Erythroblast (primary cell): Measurements from ENCODE around the gene IL17REL.

Experiments used
- DNase-seq, 2 experiments: peaks; one replicate each; lab custom pipeline; 2025; lab: John Stamatoyannopoulos, UW
- GATA1 ChIP-seq: IDR thresholded peaks from 2 replicates; pipeline ENCODE4 v1.6.1; 2011; ENCODE audit warnings: low read depth, mild to moderate bottlenecking, control low read depth, low read length, moderate library complexity
- POLR2A ChIP-seq: IDR thresholded peaks from 2 replicates; pipeline ENCODE4 v1.6.1; 2011; ENCODE audit warnings: mild to moderate bottlenecking, low read length

IL17REL gene

DNA sequence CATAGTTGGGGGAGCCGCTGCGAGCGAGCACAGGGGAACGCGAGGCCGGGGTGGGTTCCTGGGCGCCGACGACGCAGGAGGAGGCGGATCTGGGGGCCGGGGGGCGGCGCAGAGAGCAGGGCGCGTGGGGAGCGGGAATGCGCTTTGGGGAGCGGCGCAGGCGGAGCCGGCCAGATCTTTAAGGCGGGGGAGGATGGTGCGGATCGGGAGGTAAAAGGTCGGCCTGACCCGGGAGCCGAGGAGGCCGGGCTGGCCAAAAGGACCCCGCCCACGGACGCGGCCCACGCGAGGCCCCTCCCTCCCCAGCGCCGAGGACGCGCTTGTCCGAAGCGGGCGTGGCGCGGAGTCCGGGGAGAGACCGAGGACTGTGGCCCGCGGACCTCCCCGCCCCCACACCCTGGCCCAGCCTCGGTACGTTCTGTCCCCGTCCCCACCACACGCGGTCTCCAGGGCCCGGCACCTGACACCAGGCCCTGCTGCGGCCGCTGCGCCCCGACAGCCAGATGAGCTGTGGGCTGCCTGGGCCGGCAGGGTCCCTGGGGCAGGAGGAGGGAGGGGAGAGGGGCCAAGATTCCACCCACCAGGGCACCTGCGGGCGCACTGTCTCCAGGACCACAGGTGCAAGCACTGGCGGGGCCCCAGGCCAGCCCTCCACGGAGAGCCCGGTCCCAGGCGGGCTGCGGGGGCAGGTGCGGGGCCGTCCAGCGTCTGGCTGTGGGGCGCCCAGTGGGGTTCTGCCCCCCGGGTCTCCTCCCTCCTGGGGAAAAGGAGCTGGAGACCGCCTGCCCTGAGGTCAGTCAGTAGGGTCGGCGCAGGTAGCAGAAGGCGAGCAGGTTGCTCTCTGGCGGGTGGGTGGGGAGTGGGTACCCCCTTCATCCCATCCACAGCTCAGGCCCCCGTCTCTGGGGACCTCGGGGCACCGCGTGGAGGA lies 41.1 kb downstream of the IL17REL start:
- DNase-seq: peak; percentile 77 to 85
- TF ChIP-seq POLR2A: peak; percentile 35
- no peak for TF ChIP-seq GATA1

DNA sequence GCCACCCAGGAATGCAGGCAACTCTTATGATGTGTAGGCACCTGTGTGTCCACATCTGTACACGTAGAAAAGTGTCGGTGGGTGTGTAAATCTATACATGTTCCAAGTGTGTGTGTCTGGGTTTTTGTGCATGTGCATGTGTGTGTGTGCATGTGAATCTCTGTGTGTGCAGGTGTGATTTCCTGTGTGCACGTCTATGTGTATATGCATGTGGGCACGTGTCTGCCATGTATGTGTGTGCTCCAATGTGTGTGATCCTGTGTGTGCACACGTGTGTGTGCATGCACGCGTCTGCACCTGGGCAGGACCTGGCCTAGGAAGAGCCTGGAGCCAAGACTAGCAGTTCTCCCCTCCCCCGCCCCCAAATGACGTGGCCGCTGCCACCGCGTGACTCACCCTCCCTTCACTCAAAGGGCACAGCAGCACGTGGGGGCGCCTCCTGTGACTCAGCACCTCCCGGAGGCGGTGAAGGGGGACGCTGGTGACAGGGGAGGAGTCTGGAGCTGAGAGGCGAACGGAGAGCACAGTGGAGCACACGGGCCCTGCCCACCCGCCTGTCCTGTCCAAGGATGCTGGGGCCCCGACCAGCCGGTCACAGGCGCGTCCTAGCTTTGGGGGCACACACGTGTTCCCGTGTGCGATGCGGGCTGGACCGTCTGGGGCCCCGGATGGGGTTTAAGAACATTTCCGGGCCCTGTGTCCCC lies 41.9 kb downstream of the IL17REL start:
- DNase-seq: peak; percentile 97 to 98
- TF ChIP-seq GATA1: no peak
- peak; percentile 81 for TF ChIP-seq POLR2A

DNA sequence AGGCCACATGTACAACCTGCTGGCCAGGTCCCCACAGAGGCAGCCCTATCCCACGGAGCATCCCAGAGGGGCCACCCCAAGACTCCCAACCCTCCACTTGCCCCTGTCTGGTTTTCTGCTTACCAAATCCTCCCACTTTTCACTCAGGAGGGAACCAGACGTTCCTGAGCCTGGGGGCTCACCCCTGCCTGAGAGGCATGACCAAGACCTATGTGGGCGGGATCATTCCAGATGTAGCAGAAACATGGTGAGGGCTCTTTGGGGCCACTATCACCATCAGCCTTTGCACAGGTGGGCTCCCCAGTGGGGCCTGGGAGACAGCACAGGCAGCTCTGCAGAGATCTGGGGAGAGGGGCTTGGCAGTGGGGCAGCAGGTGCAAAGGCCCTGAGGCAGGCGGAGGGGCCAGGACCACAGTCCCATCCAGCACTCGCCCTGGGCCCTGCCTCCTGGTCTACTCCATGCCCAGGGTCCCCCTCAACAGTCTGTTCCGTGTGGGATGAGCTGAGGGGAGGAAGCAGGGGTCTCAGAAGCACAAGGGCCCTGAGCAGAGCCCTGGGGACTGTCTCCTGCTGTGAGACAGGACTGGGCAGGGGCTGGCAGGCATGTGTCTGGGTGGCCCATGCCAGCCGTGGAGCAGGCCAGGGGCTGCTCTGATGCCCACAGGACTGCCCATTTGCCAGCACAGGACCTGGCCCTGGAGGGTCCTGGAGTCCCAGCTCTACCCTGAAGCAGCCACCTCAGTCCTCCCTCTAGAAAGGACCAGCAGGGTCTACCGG lies 42.6 kb downstream of the IL17REL start:
- DNase-seq: no peak
- TF ChIP-seq POLR2A: no peak
- no peak for TF ChIP-seq GATA1

DNA sequence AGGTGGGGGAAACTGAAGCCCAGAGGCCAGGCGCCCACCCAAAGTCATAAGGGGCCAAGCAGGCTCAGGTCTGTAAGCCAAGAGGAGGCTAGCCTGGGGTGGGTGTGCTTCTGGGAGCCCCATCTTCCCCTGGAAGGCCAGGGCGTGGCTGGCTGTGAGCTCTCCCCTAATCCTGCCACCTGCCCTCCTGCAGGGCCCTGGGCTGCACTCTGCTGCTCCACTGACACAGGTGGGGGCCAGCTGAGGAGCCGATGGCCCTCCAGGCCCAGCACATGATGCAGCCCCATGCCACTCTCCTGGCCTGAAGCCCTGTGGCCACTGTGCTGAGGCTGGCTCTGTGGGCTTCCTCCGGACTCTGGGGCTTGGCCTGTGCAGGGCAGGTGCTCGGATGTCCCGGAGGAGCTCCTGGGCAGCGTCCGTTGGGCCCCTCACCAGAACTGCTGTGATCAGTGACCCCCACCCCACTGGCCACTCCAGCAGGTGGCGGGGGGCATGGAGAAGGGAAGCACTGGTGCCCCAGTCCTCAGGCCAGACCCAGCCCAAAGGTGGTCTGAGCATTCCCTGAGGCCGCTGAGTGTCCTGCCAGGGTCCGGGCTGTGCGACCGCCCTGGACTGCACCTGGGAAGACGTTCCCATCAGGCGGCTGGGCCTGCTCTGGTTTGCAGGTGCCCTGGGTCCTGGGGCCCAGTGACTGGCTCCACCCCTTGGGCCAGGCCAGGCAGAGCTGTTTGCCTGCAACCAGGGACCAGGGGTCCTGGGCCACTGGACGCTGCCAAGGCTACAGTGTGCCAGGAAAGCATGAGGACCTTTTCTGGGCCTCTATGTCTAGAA lies 43.5 kb downstream of the IL17REL start:
- TF ChIP-seq GATA1 (no peak), POLR2A (no peak)
- DNase-seq: no peak

DNA sequence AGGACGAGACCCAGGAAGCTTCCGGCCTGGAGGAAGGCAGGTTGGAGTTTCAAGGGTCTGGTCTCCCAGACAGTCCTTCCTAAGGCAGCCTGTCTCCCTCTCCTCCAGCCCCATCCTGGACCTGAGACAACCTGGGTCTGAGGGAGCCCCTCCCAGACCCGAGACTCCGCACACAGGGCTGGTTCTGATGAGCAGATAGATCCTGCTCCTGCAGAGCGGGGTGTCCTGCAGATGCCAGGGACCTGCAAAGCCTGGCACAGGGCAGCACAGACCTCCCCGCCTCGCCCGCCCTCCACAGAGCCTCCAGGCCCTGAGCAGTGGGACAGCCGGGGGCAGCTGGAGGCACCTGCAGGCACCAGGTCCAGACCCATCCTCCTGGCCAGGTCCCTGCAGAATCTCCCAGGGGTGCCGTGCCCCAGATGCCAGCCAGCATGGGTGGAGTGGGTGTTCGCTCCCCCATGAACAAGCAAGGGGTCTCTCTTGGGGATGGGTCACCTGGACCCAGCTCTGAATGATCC lies 44.2 kb downstream of the IL17REL start:
- no peak for TF ChIP-seq POLR2A
- TF ChIP-seq GATA1: no peak
- DNase-seq: no peak

DNA sequence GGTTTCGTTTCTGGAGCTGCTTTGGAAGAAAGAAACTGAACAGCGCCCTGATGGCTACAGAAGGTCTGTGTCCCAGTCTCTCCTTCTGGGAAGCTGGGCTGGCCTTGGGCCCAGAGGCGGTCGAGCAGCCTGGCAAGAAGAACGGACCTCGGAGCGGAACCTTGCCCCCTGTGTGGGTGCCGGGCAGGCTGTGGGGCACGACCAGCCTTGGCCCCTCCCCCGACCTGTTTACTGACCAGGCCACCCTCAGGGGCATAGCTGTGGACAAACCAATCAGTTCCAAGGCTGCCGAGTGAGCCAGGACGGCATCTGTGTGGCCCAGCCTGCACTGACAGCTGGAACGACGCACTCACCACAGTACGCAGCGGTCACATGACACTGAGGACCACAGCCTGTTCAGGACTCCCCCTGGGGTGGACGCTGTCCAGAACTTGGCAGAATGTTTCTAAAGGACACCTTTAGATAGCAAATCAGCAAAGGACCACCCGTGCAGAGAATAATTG lies 44.8 kb downstream of the IL17REL start:
- no peak for TF ChIP-seq POLR2A
- no peak for TF ChIP-seq GATA1
- no peak for DNase-seq

DNA sequence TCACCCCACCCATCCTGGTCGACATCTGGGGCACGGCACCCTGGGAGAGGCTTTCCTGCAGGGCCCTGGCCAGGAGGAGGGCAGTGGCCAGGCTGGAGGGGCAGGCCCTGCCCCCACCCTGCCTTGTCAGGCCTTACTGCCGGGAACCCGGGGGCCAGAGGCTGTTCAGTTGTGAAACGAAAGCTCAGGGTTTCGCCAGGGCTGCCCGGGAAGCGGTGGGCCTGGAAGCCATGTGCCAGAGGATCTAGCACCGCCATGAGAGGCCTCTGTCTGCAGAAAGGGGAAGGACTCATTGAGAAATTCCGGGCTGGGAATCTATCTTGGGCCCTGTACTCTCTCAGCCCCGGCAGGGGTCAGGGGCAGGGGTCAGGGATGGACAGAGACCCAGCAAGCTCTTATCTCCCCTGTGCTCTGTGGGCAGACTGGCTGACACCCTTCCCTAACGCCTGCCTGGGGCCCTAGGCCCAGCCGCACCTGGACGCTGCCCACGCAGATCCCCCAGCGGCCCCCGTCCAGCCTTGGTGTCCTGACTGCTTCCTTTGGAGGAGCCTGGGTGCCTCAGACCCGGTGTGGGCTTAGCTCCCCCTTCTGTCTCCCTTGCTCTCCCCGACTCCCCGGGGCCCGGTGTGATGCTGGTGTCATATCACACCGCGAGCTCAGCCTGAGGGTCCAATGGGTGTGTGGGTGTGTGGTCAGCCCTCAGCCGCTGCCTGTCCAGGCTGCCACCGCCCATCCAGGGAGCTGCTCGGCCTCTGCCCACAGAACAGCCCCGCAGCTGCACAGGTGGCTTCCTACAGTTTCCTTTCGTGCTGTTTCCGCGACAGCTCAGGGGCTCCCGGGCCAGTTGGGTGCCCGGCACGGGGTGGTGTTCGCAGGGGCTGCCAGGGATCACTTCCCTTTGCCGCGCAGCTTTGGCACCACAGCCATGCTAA lies 45.5 kb downstream of the IL17REL start:
- DNase-seq: no peak
- TF ChIP-seq POLR2A (no peak), GATA1 (no peak)

DNA sequence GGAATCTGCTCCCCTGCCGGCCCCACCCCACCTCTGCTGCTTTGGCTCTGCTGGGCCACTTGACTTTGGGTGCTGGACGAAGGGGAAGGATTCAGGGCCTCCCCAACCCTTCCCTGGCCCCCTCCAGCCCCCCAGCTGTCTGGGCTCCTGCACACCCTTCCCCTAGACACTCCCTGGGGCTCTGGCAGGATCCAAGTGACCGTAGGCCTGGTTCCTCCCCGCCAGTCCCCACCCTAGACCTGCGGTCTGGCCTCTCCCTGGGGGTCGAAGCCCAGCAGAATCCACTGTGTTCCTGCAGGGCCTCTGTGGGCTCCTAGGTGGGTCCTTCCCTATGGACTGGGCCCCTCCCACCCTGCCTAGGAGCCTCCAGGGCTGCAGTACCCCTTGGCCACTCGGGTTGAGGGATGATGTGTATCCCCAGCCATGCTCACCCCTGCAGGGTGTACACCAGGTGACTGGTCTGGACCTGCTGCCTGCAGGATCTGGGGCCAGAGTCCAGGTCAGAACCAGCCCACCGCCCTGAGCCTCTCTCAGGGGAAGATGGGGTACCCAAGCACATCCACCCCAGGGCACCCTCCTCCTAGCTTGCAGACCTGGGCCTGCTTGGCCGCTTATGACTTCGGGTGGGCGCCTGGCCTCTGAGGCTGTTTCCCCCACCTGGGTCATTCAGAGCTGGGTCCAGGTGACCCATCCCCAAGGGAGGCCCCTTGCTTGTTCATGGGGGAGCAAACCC lies 46.4 kb downstream of the IL17REL start:
- TF ChIP-seq GATA1 (no peak), POLR2A (no peak)
- no peak for DNase-seq

DNA sequence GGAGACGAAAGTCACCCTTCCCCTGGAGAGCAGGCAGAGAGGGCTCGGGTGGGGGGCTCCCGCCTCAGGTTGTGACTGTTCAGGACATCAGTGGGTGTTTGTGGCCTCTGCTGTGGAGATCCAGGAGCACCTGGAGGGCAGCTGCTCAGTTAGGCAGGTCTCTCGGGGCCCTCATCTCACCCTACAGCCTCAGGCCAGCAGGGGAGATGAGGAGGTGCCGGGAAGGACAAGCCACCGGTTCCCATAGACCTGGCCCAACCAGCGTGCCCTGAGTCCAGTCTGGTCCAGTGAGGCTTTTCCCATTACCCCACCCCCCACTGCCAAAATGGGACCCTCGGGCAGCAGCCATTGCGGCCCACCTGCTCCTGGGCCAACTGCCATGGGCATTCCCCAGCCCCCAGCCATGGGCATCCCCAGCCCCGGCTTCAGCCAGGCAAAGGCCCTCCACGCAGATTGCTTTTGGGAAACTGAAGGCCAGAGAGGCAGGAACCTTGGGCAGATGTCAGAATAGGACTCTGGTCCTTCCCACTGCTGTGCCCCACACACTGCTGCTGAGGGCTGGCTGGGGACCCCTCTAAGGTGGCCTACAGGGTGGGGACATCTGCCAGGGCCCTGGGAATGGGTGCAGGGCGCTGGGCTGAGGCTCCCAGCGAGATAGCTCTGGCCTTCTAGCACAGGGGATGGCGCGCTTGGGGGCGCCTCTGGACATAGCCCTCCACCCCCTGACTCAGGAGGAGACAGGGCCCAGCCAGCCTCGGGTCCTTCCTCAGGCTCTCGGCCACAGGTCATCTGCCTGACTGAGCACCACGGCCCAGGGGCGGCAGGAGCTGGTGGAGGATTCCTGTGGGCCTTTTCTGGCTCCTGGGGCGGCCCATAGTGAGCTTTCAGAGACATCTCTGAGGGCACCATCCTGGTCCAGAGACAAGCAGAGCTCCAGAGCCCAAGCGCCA lies 47.2 kb downstream of the IL17REL start:
- no peak for TF ChIP-seq POLR2A
- no peak for DNase-seq
